T-helper 1 cell (primary cell): ENCODE measurements around the gene SLC6A13.
"Not testable (repeated sequence)": the region's sequence is repeated elsewhere in the genome, so short reads cannot be mapped to it uniquely, and the experiment has no call there.

Experiments used
- DNase-seq, 5 donors: peaks; one replicate each; pipeline ENCODE4 v3.0.0-alpha.2; 2012 to 2020

The SLC6A13 gene

GRCh38 chr12:195951-196350 is 66.7 kb downstream of the SLC6A13 start:
- DNase-seq, result no peak

DNA sequence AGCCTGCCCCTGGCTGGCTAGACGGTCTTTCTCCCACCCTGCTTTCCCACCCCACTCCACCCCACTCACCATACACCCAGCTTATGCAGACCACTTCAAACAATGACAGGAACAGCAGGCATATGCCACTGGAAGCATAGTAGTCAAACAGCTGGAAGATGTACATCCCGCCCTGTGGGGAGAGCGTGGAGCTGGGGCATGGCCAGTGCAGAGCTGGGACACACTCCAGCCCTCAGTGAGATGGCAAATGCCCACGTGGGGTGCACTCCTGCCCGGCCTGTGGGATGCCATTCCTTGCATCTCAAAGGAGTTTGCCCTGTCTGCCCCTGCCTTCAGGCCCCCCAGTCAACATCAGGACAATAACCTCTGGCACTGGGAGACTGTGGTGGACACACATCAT is 67.5 kb downstream of the SLC6A13 start:
- DNase-seq, result no peak

GRCh38 chr12:194276-194675 is 68.4 kb downstream of the SLC6A13 start:
- DNase-seq, result no peak

GRCh38 chr12:193261-193660 is 69.4 kb downstream of the SLC6A13 start:
- DNase-seq, result no peak

GRCh38 chr12:191541-191940 is 71.1 kb downstream of the SLC6A13 start:
- DNase-seq, result no peak

- no peak for DNase-seq
These were observed 71.8 kb downstream of the SLC6A13 start for GRCh38 chr12:190881-191280.

GRCh38 chr12:189622-189962 is 73.0 kb downstream of the SLC6A13 start:
- DNase-seq, result no peak

DNA sequence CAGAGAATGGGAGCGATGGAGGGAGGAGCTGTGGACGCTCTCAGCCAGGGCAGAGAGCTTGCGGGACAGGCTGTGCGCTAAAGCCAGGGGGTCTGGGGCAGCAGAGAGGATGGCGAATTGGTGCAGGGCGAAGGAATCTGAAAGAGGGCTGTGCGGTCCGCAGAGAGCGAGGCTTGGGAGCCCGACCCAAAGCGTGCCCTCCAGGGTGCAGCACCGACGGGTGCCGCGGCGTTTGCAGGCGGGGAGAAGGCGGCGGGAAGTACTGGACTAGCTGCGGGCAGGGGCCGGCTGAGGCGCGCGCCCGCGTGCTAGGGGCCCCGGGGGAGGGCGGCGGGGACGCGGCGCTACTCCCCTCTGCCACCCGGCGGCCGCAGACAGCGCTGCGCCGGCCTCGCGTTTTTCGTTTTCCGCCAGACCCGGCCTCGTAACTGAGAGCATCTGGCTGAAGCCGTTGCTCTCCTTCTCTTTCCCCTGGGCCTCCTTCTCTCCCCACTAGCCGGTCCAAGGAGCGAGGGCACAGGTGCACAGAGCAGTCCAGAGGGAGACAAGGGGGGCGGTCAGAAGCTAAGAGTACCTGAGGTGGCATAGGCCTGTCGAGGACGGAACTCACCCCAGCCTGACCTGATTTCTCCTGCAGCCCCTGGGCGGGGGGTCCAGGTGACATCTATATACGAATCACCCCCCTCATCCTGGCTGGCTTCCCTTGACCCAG is 73.6 kb downstream of the SLC6A13 start:
- DNase-seq, result peak in 1 of 5 donors; percentile 41

- not testable (repeated sequence) for DNase-seq
These were observed 74.4 kb downstream of the SLC6A13 start for GRCh38 chr12:187986-188909.

DNA sequence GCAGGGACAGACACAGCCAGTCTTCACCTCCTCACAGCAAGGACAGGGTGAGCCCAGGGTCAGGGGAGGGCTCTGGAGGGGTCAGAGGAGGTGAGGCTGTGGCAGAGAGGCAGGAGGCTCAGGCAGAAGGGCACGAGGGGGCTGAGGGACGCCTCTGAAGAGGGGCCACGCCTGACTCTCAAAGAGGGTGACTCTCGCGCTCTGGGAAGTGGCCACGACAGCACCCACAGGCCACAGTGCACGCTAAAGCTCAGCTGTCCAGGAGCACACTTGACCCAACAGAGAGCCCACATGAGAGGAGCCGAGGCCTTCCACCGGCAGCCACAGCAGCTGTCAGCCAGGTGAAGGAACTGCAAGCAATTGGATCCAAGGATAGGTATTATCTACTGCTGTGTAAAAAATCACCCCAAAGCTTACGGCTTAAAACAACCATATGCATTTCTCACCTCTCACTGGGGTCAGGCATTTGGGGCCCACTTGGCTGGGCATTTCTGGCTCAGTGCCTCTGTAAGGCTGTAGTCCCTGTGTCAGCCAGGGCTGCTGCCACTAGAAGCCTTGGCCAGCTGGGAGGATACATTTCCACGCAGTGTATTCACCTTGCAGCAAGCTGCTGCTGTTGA is 76.5 kb downstream of the SLC6A13 start:
- DNase-seq, result no peak

GRCh38 chr12:185576-185955 is 77.1 kb downstream of the SLC6A13 start:
- DNase-seq, result no peak

DNA sequence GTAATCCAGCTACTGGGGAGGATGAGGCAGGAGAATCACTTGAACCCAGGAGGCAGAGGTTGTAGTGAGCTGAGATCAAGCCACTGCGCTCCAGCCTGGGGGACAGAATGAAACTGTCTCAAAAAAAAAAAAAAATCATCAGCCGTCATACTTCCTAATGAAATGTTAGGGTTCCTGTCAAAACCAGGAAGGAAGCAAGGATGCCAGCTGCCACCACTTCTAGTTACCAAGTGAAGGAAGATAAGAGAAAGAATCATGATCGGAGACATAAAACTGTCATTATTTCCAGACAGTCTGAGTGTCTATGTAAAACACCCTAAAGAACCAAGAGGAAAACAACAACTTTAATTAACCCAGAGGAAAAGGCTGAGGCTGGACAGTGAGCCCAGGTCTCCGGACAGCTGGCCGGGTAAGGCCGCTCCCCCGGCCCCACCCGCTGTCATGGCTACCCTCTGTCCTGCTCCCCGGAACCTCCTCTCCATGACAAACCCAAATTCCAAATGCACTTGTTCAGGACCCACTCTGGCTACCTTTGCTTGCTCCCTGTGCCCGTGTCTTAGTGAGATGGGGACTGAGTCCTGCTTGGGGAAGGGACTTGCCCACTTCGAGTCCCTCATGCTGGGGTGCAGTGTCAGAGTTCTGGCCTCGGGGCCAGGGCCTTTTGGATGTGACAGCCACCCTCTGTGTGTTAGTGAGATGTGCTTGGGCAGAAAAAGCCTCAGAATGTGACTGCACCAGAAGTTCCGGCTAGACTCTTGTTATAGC is 77.6 kb downstream of the SLC6A13 start:
- DNase-seq, result no peak

GRCh38 chr12:182381-182892 is 80.2 kb downstream of the SLC6A13 start:
- DNase-seq, result no peak

DNA sequence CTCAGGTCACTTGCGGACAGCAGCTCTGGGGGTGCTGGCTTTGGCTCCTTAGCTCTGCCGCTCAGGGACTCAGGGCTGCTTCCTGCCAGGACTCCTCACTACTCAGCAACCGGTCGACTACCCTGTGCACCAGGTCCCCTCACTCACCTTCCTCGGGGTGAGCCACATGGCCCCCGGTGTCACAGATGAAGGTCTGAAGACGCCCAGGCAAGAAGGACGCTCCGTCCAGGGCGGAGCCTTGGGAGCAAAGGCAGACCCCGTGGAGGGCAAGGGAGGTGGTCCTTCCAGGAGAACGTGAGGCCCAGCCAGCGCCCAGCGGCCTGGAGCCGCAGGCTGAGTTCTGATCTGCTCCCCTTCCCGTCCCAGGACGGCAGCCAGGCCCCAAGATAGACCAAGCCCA is 80.7 kb downstream of the SLC6A13 start:
- DNase-seq, result no peak

DNA sequence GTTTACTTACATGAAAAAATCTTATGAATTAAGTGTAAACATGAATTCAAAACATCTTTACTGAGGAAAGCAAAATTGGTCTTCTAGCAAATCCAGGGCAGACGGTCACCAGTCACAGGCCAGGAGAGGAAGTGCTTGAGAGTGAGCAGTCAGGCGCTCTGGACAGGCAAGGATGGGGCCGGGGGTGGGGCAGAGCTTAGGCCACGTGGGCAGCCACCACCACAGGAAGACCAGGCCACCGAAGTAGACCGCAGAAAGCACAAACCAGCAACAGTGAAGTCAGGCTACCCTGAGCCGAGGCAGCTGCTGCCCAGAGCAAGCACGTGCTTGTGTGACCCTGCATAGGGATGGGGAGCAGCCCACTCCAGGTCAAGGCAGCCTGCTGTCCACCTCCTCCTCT is 82.2 kb downstream of the SLC6A13 start:
- DNase-seq, result no peak

DNA sequence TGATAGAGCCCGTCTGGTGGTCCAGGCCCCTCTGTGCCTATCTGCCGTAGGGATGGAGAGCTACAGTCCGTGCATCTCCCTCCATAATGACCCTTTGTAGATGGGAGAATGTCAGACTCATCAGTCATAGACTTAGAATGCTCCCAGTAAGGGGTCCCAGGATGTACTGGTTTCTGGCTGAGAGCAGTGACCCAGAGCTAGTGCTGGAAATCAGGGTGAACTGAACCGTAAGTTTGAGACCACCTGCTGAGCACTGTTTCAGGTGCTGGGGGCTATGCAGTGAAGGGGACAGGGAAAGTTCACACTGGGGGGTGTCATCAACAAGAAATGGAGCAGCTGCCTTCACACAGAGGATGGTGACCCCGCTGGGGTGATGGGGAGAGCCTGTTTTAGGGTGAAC is 82.8 kb downstream of the SLC6A13 start:
- no peak for DNase-seq

- no peak for DNase-seq
These were observed 83.3 kb downstream of the SLC6A13 start for GRCh38 chr12:179131-179884.

- DNase-seq, result no peak
These were observed 83.9 kb downstream of the SLC6A13 start for GRCh38 chr12:178829-179109.

- no peak for DNase-seq
These were observed 84.4 kb downstream of the SLC6A13 start for GRCh38 chr12:177980-178828.

DNA sequence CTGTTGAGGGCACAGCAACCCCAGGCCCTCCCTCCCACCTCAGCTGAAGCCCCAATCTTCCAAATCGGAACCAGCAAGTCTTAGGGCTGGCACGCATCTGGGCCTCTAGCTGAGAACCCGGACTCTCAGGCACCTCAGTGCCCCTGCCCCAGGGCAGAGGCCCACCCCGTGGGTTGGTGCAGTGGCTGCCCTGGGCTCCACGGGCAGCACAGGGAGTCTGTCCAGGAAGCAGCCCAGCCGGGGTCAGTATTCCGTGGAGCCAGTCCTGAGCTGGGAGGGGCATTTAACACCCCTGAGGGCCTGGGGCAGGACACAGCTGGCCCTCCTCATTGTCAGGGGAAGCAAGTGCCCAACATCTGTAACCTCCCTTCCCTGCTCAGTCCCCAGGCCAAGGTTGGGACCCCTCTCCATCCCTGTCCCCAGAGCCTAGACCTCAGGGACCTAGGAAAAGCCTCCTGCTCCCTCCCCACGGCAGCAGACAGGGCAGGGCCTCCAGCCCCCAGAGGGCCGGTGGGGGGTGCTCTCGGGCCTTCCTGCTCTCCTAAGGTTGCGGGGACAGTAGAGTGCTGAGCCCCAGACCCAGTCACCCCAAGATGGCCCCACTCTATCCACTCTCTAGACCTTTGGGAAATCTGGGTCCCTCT is 85.2 kb downstream of the SLC6A13 start:
- DNase-seq, result no peak
